ENCODE data around the gene SRRM3.

Gene SRRM3

DNA sequence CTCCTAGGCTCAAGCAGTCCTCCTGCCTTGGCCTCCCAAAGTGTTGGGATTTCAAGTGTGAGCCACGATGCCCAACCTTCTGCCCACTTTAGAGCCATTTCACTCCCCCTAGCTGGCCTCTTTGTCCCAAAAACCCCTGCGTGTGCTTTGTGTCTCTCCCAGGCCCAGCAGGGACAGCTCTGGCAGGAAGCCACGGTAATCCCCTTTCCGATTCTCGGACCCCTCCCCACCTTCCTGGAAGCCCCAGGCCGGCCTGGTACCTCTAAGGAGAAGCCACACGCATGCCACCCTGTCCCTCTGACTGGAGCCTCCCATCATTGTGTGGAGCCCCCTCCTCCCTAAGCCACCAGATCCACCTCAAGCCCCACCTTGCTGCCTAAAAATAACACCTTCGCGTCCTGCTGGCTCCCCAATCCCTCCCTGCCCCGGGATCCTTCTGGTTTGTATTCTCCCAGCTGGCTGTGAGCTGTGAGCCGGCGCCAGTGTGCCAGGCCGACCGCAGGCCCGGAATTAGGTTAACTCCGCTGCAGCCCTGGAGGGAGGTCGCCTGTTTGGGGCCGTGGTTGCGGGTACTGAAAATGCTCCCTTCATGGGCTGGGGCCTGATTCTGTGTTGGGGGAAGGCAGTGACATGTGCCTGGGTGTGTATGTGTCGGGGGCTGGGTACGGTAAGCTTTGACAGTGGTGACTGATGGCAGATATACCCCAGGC is 16.4 kb upstream of the SRRM3 start:
- Histone ChIP-seq H3F3A (ENCODE audit: control insufficient read depth, insufficient read depth) (no peaks in the 10 kb centered on the region), H3K4me3 (ENCODE audit: low read length) (no peak overlapping the region), H3K4me1 (ENCODE audit: control insufficient read depth, low read length) (no peaks in the 10 kb centered on the region), H4K20me1 (ENCODE audit: control insufficient read depth, insufficient read depth, low read depth, low read length) (no peaks in the 10 kb centered on the region), H3K27ac (ENCODE audit: low read depth, low read length) (no peak overlapping the region), H3K4me2 (ENCODE audit: low read length) (no peak overlapping the region), H3K79me2 (ENCODE audit: control insufficient read depth, low read length) (no peaks in the 10 kb centered on the region), H3K36me3 (ENCODE audit: control insufficient read depth, low read length) (no peaks in the 10 kb centered on the region), H3K9me2 (replicated peaks; ENCODE audit: control insufficient read depth, low read length) (no peaks in the 10 kb centered on the region), H3K9me3 (ENCODE audit: control insufficient read depth, insufficient read depth, low read length) (no peaks in the 10 kb centered on the region), H3K27me3 (ENCODE audit: control insufficient read depth, low read length) (peaks cover 14% of the 10 kb centered on the region)
- TF ChIP-seq, protein P1, sequence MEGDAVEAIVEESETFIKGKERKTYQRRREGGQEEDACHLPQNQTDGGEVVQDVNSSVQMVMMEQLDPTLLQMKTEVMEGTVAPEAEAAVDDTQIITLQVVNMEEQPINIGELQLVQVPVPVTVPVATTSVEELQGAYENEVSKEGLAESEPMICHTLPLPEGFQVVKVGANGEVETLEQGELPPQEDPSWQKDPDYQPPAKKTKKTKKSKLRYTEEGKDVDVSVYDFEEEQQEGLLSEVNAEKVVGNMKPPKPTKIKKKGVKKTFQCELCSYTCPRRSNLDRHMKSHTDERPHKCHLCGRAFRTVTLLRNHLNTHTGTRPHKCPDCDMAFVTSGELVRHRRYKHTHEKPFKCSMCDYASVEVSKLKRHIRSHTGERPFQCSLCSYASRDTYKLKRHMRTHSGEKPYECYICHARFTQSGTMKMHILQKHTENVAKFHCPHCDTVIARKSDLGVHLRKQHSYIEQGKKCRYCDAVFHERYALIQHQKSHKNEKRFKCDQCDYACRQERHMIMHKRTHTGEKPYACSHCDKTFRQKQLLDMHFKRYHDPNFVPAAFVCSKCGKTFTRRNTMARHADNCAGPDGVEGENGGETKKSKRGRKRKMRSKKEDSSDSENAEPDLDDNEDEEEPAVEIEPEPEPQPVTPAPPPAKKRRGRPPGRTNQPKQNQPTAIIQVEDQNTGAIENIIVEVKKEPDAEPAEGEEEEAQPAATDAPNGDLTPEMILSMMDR (IDR thresholded peaks at IDR 0.05; ENCODE audit: low read depth, low read length, poor library complexity, severe bottlenecking), result no peak
- TF ChIP-seq EZH2phosphoT487 (IDR thresholded peaks at IDR 0.05; ENCODE audit: borderline replicate concordance, low read length), result no peak

DNA sequence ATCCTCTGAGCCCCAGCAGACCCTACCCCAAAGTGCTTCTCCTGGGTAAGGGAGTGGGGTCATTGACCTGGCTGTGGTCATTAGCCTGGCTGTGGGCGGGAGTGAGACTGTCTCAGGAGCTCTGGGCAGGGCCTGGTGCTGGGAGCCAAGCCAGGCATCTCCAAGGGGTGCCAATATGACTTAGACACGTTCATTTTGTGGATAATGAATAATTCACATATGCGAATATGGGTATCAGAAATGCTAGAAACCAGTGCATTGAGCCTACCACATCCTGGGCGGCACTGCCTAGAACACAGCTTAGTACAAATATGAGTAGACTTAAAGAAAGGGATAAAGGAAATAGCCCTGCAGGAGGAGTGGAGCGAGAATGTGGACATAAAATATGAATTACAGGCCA is 14.4 kb upstream of the SRRM3 start:
- no peaks in the 10 kb centered on the region for H3K79me2 ChIP-seq (ENCODE audit: control insufficient read depth, low read length)
- no peaks in the 10 kb centered on the region for H3K9me2 ChIP-seq (replicated peaks; ENCODE audit: control insufficient read depth, low read length)
- no peak for TF ChIP-seq EZH2phosphoT487 (IDR thresholded peaks at IDR 0.05; ENCODE audit: borderline replicate concordance, low read length)
- TF ChIP-seq, protein P1 (IDR thresholded peaks at IDR 0.05; ENCODE audit: low read depth, low read length, poor library complexity, severe bottlenecking), result no peak

DNA sequence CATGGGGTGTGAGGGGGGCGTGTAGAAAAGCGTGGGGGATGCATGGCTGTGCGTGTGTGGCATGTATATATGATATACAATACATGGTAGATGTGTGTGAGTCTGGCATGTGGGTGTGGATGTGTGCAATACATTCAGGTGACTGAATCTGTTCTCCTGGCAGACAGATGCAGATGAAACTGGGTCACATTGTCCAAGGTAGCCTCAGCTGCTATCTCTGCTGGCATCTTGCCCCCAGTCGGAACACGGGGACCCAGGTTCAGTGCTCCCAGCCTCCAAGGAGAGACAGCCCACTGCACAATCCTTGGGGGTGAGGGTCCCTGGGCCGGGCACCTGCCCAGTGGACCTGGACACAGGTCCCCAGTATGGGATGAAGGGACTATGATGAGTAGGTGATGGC is 12.4 kb upstream of the SRRM3 start:
- Histone ChIP-seq H3K36me3 (ENCODE audit: control insufficient read depth, low read length) (no peaks in the 10 kb centered on the region), H3K4me2 (ENCODE audit: low read length) (no peak overlapping the region), H3K9me2 (replicated peaks; ENCODE audit: control insufficient read depth, low read length) (no peaks in the 10 kb centered on the region), H3K27ac (ENCODE audit: low read depth, low read length) (no peak overlapping the region), H4K20me1 (ENCODE audit: control insufficient read depth, insufficient read depth, low read depth, low read length) (no peaks in the 10 kb centered on the region), H3K4me3 (ENCODE audit: low read length) (no peak overlapping the region), H3K27me3 (ENCODE audit: control insufficient read depth, low read length) (peaks cover 14% of the 10 kb centered on the region), H3K4me1 (ENCODE audit: control insufficient read depth, low read length) (no peaks in the 10 kb centered on the region), H3K9me3 (ENCODE audit: control insufficient read depth, insufficient read depth, low read length) (no peaks in the 10 kb centered on the region), H3F3A (ENCODE audit: control insufficient read depth, insufficient read depth) (no peaks in the 10 kb centered on the region), H3K79me2 (ENCODE audit: control insufficient read depth, low read length) (no peaks in the 10 kb centered on the region)
- TF ChIP-seq EZH2phosphoT487 (IDR thresholded peaks at IDR 0.05; ENCODE audit: borderline replicate concordance, low read length), result no peak
- TF ChIP-seq, protein P1 (IDR thresholded peaks at IDR 0.05; ENCODE audit: low read depth, low read length, poor library complexity, severe bottlenecking), result no peak

More for the DNA sequence above, 14.4 kb upstream of the SRRM3 start:
- Histone ChIP-seq H3K27ac (ENCODE audit: low read depth, low read length) (no peak overlapping the region), H3K27me3 (ENCODE audit: control insufficient read depth, low read length) (peaks cover 14% of the 10 kb centered on the region), H3K4me1 (ENCODE audit: control insufficient read depth, low read length) (no peaks in the 10 kb centered on the region), H3K4me3 (ENCODE audit: low read length) (no peak overlapping the region), H3K4me2 (ENCODE audit: low read length) (no peak overlapping the region), H4K20me1 (ENCODE audit: control insufficient read depth, insufficient read depth, low read depth, low read length) (no peaks in the 10 kb centered on the region), H3K36me3 (ENCODE audit: control insufficient read depth, low read length) (no peaks in the 10 kb centered on the region), H3F3A (ENCODE audit: control insufficient read depth, insufficient read depth) (no peaks in the 10 kb centered on the region), H3K9me3 (ENCODE audit: control insufficient read depth, insufficient read depth, low read length) (no peaks in the 10 kb centered on the region)
